Measurements from ENCODE around the gene SEMA4C. TPM values are rescaled to one million over a fixed set of nuclear protein-coding genes. Genes with fewer than 3 reads are reported as not detected.

The SEMA4C gene
- total and polyA plus RNA-seq, 11 donors, result 11.7 to 29.6 (median 20.6) TPM

- peak overlapping the region; percentile 79 to 100 (median 98) for H3K4me3 ChIP-seq
- intact Hi-C loops (cut with DNase I), result loop anchor here in 5 of 10 donors (1.0 to 5.0 kb wide), 4 partner anchors 36 to 42 kb away; no protein-coding TSS in a partner anchor
- H3K4me1 ChIP-seq, result peaks cover 3 to 79% (median 55%) of the 10 kb centered on the region in 12 donors
- TF ChIP-seq POLR2A (IDR thresholded peaks at IDR 0.05) (no peak), CTCF (IDR thresholded peaks at IDR 0.05) (no peak)
- H3K27ac ChIP-seq, result peak overlapping the region; percentile 96 to 100 (median 98)
- H3K36me3 ChIP-seq, result peaks cover 0 to 20% (median 17%) of the 10 kb centered on the region in 9 donors
- no peaks in the 10 kb centered on the region for H3K9me3 ChIP-seq
- WGBS, 4 donors, result 35 to 48% (median 39%) methylated on average over 10 to 13 of the region's 13 CpGs
- DNase-seq, result peak in 1 of 5 donors; percentile 68
- peaks cover 0 to 27% (median 0%) of the 10 kb centered on the region in 9 donors for H3K27me3 ChIP-seq
- ATAC-seq, result no peak
Observed at GRCh38 chr2:96870626-96871255, 861 bp upstream of the SEMA4C start.

GRCh38 chr2:96869281-96869821, 529 bp downstream of the SEMA4C start:
- DNase-seq (peak; percentile 88 to 91 (median 90)), ATAC-seq (peak; percentile 25 to 68 (median 49))
- intact Hi-C loops (cut with DNase I), result loop anchor here in 3 of 10 donors (1.0 to 5.0 kb wide), 4 partner anchors 37 to 243 kb away; partner anchors contain the start of gene ANKRD36 (in 1 of the 3)
- Histone ChIP-seq H3K36me3 (peaks cover 0 to 34% (median 30%) of the 10 kb centered on the region in 9 donors), H3K9me3 (no peaks in the 10 kb centered on the region), H3K4me3 (peak overlapping the region; percentile 79 to 100 (median 98)), H3K27ac (peak overlapping the region; percentile 96 to 100 (median 98)), H3K27me3 (peaks cover 0 to 27% (median 0%) of the 10 kb centered on the region in 9 donors), H3K4me1 (peaks cover 3 to 81% (median 55%) of the 10 kb centered on the region in 12 donors)
- WGBS, 4 donors, result 0 to 1% (median 1%) methylated on average over 9 to 64 of the region's 64 CpGs; no CpG with 5 or more reads in 1 of the 4 donors
- peak in 2 of 12 donors; percentile 0 to 20 for TF ChIP-seq CTCF (IDR thresholded peaks at IDR 0.05)
- no peak for TF ChIP-seq POLR2A (IDR thresholded peaks at IDR 0.05)

GRCh38 chr2:96868555-96869280, 1.2 kb downstream of the SEMA4C start:
- intact Hi-C loops (cut with DNase I), result loop anchor here in 4 of 10 donors (1.0 to 5.0 kb wide), 5 partner anchors 10 to 244 kb away; partner anchors contain the start of genes ANKRD36 (in 1 of the 4) and ANKRD39 (in 1 of the 4)
- H3K27me3 ChIP-seq, result peaks cover 0 to 27% (median 0%) of the 10 kb centered on the region in 9 donors
- H3K4me1 ChIP-seq, result peaks cover 3 to 80% (median 51%) of the 10 kb centered on the region in 12 donors
- DNase-seq, result peak; percentile 90 to 95 (median 93)
- peak; percentile 68 to 74 (median 72) for ATAC-seq
- H3K4me3 ChIP-seq, result peak overlapping the region; percentile 79 to 100 (median 98)
- TF ChIP-seq POLR2A (IDR thresholded peaks at IDR 0.05), result peak in 1 of 2 donors; percentile 40
- peak; percentile 30 to 82 (median 64) for TF ChIP-seq CTCF (IDR thresholded peaks at IDR 0.05)
- no peaks in the 10 kb centered on the region for H3K9me3 ChIP-seq
- 0 to 1% (median 0%) methylated on average over 2 to 76 of the region's 76 CpGs for WGBS, 4 donors
- H3K36me3 ChIP-seq, result peaks cover 0 to 40% (median 37%) of the 10 kb centered on the region in 9 donors
- H3K27ac ChIP-seq, result peak overlapping the region; percentile 96 to 100 (median 98)

All from heart left ventricle (tissue), 16 donors.